C4-2B (cell line): ENCODE data around the gene PACRG.

Source experiments
- CTCF ChIP-seq: fragments of 450-650 bp; conservative IDR thresholded peaks from 2 replicates; pipeline ENCODE4 v1.5.1; 2017; ENCODE audit warnings: mild to moderate bottlenecking
- ZFX ChIP-seq: fragments of 450-650 bp; IDR thresholded peaks from 2 replicates; pipeline ENCODE4 v1.6.1; 2017

- TF ChIP-seq CTCF, result no peak
- TF ChIP-seq ZFX, result no peak
These were observed 134.7 kb downstream of the PACRG start for GRCh38 chr6:162862462-162862861.
